ENCODE measurements around the gene PSMD5. TPM values are rescaled to one million over a fixed set of nuclear protein-coding genes. Genes with fewer than 3 reads are reported as not detected.

PSMD5 gene
- total RNA-seq: 46.9 to 57.3 TPM (median 56.1 TPM) in 3 replicates

DNA sequence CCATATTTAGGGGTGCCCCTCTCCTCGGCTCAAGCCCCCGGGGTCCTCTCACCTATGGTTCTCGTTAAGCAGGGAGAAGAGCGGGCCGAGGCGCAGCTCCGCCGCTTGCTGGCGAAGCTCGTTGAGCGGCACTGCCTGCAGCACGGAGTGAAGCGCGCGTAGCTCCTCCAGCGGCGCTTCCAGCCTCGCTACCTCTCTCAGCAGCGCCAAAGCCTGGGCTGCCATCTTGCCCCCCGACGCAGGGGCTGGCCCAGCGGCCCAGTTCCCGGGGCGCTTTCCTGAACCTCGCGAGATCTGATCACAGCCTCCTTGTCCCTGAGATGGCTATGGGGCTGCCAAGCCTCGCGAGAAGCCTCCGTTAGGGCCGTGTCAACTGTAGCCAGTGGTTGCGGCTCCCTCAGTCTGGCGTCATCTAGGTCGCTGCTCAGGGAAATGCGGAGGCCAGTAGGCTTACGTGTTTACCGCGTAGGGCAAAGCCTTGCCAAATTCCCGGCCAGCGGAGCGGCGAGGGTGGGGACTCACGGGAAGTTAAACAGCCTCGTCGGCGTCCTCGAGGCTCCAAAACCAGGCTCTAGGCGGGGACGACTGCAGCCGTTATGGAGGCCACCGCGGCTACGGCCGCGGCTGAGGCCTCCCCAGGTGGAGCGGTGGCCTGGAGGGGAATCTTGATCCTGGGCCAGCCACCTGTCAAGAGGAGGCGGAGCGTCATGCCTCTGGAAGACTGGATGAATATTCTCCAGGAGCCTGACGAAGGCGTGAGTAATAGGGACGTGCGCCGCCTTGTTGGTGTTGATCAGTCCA, at the start of gene PSMD5:
TSS of gene PSMD5 (minus strand) at position 238 of the 801 bp plus-strand sequence. CDS start at position 225, 13 bp downstream.
- Mint-ChIP-seq H3K27ac (peak within 1 kb of the TSS; percentile 93), H3K9me3 (peaks cover 8% of the 10 kb centered on the region), H3K36me3 (peaks cover 18% of the 10 kb centered on the region), H3K4me3 (peak within 1 kb of the TSS; percentile 90), H3K4me1 (peaks cover 30% of the 10 kb centered on the region), H3K27me3 (ENCODE audit: low read depth) (no peaks in the 10 kb centered on the region)
- TF ChIP-seq, protein P1, sequence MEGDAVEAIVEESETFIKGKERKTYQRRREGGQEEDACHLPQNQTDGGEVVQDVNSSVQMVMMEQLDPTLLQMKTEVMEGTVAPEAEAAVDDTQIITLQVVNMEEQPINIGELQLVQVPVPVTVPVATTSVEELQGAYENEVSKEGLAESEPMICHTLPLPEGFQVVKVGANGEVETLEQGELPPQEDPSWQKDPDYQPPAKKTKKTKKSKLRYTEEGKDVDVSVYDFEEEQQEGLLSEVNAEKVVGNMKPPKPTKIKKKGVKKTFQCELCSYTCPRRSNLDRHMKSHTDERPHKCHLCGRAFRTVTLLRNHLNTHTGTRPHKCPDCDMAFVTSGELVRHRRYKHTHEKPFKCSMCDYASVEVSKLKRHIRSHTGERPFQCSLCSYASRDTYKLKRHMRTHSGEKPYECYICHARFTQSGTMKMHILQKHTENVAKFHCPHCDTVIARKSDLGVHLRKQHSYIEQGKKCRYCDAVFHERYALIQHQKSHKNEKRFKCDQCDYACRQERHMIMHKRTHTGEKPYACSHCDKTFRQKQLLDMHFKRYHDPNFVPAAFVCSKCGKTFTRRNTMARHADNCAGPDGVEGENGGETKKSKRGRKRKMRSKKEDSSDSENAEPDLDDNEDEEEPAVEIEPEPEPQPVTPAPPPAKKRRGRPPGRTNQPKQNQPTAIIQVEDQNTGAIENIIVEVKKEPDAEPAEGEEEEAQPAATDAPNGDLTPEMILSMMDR (IDR thresholded peaks at IDR 0.05; ENCODE audit: unreplicated experiment): no peak
- DNase-seq (ENCODE audit: low spot score in 2 of 2, unreplicated experiment in 2 of 2): peak; percentile 86 to 92

DNA sequence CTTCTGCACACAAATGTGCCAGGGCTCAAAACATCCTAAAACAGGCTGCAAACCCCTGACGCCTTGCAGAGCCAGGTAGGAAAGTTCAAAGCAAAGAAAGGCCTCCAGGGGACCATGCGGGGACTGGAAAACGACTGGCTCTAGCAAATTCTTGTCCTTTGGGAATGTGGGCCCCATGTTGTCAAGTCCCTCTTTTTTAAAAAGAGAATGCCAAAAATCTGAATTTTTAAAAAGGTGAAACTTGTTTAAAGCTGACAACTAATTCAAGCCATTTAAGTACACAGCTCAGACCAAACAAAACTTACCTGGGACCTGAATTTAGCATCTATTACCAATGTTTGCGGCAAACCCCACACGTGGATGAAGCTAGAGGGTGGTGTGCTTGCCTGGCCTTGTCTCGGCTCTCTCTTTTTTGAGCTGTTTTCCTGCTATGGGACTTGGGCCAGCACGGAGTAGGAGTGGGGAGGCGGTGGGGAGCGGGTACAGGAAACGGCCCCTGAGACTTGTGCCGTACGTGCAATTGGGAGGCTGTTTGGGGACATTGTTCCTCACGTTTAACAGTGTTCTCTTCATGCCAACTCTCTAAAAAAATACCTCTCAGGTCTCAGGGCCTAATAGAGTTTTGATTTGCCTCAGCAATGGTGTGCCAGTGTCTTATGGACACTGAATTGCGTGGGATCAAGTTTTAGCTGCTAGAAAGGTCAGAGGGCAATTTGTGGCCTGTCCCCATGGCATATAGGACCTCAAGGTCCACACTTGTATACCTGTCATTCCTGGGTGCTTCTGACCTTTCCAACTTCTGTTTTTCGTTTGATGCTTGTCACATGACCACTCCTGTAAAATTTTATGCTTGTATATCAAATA, 49.4 kb upstream of the PSMD5 start:
- Mint-ChIP-seq H3K4me1 (peaks cover 17% of the 10 kb centered on the region), H3K27ac (no peak overlapping the region), H3K27me3 (ENCODE audit: low read depth) (no peaks in the 10 kb centered on the region), H3K9me3 (no peaks in the 10 kb centered on the region), H3K4me3 (no peak overlapping the region), H3K36me3 (no peaks in the 10 kb centered on the region)
- DNase-seq (ENCODE audit: low spot score in 2 of 2, unreplicated experiment in 2 of 2): no peak
- TF ChIP-seq, protein P1 (IDR thresholded peaks at IDR 0.05; ENCODE audit: unreplicated experiment): no peak

DNA sequence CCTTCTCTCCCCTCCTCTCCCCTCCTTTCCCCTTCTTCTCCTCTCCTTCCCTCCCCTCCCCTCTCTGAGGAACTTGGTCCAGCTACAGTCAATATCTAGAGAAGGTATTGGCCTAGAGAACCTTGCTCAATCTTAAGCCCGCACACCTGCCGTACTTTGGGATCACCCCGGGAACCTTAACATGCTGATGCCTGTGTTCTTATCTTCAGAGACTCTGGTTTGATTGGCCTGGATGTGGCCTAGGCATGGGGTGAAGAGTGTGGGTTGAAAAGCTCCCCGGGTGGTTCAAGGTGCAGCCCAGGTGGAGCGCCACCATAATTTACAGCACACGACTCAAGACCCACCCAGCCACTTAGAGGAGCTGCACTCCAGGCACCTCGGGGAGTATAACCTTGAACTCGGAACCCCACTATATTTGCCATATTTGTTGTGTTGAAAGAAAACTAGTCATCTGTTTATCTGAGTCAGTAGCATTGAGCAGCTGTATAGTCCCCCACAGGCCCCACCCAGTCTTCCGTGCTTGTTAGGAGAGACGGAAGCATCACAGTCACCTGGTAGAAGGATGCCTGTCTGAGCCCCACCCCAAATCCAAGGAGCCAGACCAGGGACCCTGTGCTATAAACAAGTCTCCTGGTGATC, 48.6 kb upstream of the PSMD5 start:
- TF ChIP-seq, protein P1 (IDR thresholded peaks at IDR 0.05; ENCODE audit: unreplicated experiment): no peak
- Mint-ChIP-seq H3K36me3 (no peaks in the 10 kb centered on the region), H3K4me1 (peaks cover 17% of the 10 kb centered on the region), H3K27me3 (ENCODE audit: low read depth) (no peaks in the 10 kb centered on the region), H3K9me3 (no peaks in the 10 kb centered on the region), H3K27ac (peak overlapping the region; percentile 25), H3K4me3 (no peak overlapping the region)
- DNase-seq (ENCODE audit: low spot score in 2 of 2, unreplicated experiment in 2 of 2): no peak

DNA sequence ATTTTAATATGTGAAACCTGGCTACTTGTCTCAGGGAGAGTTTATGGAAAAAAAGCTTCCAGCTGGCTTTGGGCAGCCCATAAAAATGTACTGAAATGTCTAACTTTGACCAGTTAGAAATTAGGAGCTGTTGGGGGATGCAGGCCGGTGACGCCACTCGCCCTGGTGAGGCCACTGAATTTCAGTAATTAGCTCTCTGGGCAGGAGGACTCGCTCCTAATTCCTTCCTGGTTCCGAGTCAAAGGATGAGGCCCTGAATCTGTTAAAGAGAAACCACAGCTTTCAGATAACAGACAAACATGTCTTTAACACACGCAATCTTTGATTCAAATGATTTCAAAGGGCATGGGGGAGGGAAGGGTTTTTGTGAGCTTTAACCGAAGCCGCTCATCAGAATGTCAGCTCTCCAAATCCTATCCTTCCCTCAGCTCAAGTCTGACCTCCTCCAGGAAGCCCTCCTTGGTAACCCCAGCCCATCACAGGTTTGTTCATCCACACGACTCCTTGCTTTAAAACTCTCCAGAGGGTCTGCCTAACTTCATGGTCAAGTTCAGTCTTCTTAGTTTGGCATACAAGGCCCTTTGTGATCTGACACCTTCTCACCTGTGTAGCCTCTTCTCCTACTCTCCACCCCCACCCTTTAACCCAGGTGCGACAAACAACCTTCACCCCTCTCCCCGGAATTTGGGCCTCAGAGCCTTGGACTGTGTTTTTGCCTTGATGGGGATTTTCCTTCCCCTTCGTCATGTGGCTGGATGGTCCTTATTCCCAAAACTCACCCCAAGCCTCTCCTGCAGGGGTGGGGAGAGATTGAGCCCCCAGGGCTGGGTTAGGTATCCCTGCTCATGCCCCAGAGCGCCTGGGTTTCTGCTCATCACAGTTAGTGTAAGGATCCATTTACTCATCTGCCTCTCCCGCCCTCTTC, 47.9 kb upstream of the PSMD5 start:
- H3K4me1 Mint-ChIP-seq: peaks cover 23% of the 10 kb centered on the region
- no peaks in the 10 kb centered on the region for H3K36me3 Mint-ChIP-seq
- DNase-seq (ENCODE audit: low spot score in 2 of 2, unreplicated experiment in 2 of 2): no peak
- no peaks in the 10 kb centered on the region for H3K27me3 Mint-ChIP-seq (ENCODE audit: low read depth)
- H3K4me3 Mint-ChIP-seq: no peak overlapping the region
- peak overlapping the region; percentile 60 for H3K27ac Mint-ChIP-seq
- no peaks in the 10 kb centered on the region for H3K9me3 Mint-ChIP-seq
- TF ChIP-seq, protein P1 (IDR thresholded peaks at IDR 0.05; ENCODE audit: unreplicated experiment): no peak

All from mesothelial cell of epicardium (in vitro differentiated cells).